GM18867 (cell line): ENCODE measurements around the gene PIN4.
"Not testable (repeated sequence)": the region's sequence is repeated elsewhere in the genome, so short reads cannot be mapped to it uniquely, and the experiment has no call there.

ENCODE experiments used
- ATAC-seq: cut with Tn5 transposase; IDR thresholded peaks from one replicate; pipeline ENCODE4 v1.9.1; 2021; ENCODE audit warnings: mild to moderate bottlenecking, moderate library complexity; ENCODE audit not compliant: unreplicated experiment

Gene PIN4

GRCh38 chrX:72181178-72182125 is at the start of gene PIN4:
Gene PIN4, plus strand, starts transcription at chrX:72181757. Its CDS starts 29 bp downstream, at chrX:72181786.
- ATAC-seq = peak; percentile 96

- no peak for ATAC-seq
These were observed 49.1 kb upstream of the PIN4 start for GRCh38 chrX:72132456-72132855.

DNA sequence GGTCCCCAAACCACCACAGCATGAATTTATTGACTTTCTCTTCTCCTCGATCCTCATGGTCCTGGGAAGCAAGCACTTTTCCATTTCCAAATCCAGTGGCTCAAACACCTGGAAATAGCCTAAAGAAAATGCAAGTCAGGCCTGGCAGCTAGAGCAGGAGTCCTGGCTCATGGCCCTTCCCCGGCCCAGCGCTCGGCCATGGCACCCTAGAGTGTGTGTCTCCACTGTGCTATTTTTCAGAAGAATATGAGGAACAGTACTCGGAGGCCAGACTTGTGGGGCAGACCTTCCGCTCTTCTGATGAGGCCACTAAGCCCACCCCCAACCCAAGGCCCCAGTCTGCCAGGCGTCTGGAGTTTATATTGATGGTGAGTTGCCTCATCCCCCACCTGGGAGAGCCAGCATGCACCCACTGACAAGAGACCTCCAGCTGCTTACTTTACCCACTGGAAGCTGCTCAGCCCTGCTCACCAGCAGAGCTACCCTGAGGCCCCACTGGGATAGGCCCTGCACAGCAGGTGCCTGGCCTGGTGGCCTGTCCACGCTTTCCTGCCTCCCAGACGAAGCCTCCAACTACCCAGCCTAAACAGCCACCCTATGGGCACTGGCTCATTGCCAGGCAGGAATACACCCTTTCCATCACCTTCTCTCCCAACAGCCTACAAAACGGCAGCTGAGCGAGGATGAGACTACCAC is 47.6 kb upstream of the PIN4 start:
- ATAC-seq = no peak

DNA sequence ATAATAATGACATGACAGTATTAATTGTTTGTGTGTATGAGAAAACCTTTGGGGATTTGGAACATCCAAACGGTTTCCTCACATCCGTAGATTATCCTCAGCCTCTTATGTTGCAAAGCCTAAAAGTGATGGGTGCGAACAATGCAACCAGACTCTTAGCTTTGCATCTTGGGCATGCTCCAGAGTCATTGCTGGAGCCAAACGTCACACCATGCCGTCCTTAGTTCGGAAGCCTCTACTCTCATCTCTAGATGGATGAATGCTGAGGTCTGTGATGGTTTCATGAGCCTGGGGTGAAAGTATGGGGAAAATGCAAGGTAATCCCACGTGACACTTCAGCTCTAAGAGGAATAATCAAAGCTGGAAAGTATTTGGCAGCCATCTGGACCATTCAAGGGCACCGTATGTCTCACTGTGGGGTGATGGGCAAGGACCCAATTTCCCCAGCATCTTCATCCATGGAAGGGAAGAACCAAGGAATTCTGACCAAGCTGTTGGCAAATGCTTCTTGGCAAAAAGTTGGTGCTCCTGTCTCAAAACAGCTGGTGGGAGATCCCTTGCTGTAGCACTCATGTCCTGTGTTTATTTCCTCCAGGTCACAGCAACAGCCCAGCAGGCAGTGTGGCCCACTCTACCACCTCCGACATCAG is 43.6 kb upstream of the PIN4 start:
- ATAC-seq = no peak

GRCh38 chrX:72139538-72139937 is 42.0 kb upstream of the PIN4 start:
- ATAC-seq = no peak

GRCh38 chrX:72141372-72142004 is 40.1 kb upstream of the PIN4 start:
- peak; percentile 71 for ATAC-seq

GRCh38 chrX:72142094-72142793 is 39.3 kb upstream of the PIN4 start:
- ATAC-seq = no peak

DNA sequence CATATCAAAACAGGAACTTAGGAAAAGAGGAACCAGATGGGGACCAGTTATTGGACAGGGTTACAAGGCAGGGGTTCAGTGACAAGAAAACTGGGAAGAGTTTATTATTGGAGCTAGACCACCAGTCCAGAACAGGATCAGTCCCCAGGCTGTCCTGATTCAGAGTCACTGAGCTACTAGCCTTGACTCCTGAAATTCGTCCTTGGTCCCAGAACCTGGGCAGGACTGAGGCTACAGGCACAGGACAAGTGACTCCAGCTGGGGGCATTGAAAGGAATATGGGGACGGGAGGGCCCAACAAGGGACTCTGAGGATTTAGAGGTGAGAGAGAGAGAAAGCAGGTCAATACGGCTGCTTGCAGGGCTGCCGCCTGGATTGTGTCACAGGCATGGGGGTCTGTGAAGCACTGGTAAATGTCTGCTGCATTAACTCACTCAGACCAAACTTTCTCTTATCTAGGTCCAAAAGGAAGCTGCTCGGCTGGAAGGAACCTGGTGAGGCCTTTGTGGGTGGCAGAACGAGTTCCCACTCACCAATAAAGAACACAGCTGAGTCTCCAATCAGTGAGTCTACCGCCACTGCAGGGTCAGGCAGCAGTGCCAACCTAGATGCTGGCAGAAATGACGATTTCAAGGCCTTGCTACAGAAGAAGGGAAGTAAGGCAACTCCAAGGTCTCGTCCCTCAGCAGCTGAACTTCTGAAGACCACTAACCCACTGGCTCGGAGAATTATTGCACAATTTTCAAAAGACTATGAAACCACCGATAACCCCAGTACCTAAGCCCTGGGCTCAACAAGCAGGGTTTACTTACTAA is 38.6 kb upstream of the PIN4 start:
- no peak for ATAC-seq

- ATAC-seq = no peak
These were observed 38.0 kb upstream of the PIN4 start for GRCh38 chrX:72143609-72143907.

DNA sequence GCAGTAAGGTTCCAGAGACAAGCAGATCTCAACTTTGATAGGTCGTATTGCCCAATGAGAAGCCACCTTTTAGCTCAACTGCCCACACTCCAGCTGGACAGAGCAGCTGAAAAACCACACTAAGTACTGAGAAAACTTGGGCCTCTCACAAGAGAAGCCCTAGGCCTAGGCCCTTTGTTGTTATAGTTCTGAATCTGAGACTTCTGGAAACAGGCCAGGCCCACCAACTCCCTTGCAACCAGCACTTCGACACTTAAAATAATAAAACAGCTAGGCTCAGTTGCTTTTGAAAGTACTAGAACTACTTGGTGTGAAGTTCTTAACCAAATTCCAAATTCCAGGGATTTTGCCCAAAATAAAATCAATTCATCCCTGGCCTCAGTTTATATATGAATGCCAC is 36.4 kb upstream of the PIN4 start:
- no peak for ATAC-seq

GRCh38 chrX:72146527-72146926 is 35.0 kb upstream of the PIN4 start:
- ATAC-seq = no peak

GRCh38 chrX:72158773-72159172 is 22.8 kb upstream of the PIN4 start:
- ATAC-seq = no peak

- ATAC-seq = no peak
These were observed 21.8 kb upstream of the PIN4 start for GRCh38 chrX:72159769-72160168.

GRCh38 chrX:72165551-72165950 is 16.0 kb upstream of the PIN4 start:
- ATAC-seq = no peak

GRCh38 chrX:72169008-72169728 is 12.4 kb upstream of the PIN4 start:
- no peak for ATAC-seq

DNA sequence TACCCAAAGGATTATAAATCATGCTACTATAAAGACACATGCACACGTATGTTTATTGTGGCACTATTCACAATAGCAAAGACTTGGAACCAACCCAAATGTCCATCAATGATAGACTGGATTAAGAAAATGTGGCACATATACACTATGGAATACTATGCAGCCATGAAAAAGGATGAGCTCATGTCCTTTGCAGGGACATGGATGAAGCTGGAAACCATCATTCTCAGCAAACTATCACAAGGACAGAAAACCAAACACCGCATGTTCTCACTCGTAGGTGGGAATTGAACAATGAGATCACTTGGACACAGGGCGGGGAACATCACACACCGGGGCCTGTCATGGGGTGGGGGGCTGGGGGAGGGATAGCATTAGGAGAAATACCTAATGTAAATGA is 5.3 kb upstream of the PIN4 start:
- not testable (repeated sequence) for ATAC-seq

GRCh38 chrX:72176981-72177380 is 4.6 kb upstream of the PIN4 start:
- no peak for ATAC-seq

DNA sequence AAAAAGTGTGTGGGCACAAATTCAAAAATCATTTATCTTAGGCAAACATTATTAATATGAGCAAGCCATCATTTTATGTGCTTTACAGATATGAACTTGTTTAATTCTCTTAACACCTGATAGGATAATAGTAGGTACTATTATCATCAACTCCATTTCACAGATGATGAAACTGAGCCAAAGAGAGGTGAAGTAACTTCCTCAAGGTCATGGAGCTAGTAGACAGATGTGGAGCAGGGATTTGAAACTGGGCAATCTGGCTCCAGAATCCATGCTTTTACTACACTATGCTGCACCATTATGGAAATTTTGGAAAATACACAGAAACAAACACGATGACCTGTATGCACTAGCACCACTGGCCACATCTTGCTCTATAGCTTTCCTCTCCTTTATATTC is 1.0 kb upstream of the PIN4 start:
- ATAC-seq = no peak

GRCh38 chrX:72182924-72183323 is 1.4 kb downstream of the PIN4 start:
- ATAC-seq = no peak
